IMR-90 (cell line): Measurements from ENCODE around the gene TRIM13. TPM values are rescaled to one million over a fixed set of nuclear protein-coding genes. Genes with fewer than 3 reads are reported as not detected.

ENCODE experiments used
- ATAC-seq: fragments of 200-7000 bp; cut with Tn5 transposase; 2 replicates; pipeline ENCODE4 v1.9.1; 2020; ENCODE audit warnings: low read depth, mild to moderate bottlenecking, moderate library complexity
- BruUV-seq: library from RNA; stranded (reverse); fragments of 400-500 nt; replicated peaks from 2 replicates; lab custom pipeline; 2021; lab: Mats Ljungman, UMichigan
- CTCF ChIA-PET: fragments of 300-600 bp; formaldehyde crosslinking; extraction: SDS; loops from one replicate; lab custom pipeline; 2021; ENCODE audit warnings: antibody characterized with exemption; lab: Yijun Ruan, JAX
- POLR2A ChIA-PET: fragments of 300-600 bp; sonication (Branson Sonifier 250); formaldehyde crosslinking; loops from one replicate; lab custom pipeline; 2022; ENCODE audit warnings: antibody characterized with exemption; ENCODE audit not compliant: unreplicated experiment; lab: Charles Lee
- DNase-seq: peaks from one replicate; pipeline ENCODE4 v3.0.0; 2013
- H2AFZ ChIP-seq: replicated peaks from 2 replicates; pipeline ENCODE3; 2013; ENCODE audit warnings: low read length, mild to moderate bottlenecking; ENCODE audit not compliant: poor library complexity
- H2AK5ac ChIP-seq: 2 replicates; pipeline ENCODE4 v1.6.1; 2013; ENCODE audit warnings: low read depth, low read length, inconsistent platforms
- H2AK9ac ChIP-seq: replicated peaks from 2 replicates; pipeline ENCODE3; 2013; ENCODE audit warnings: mild to moderate bottlenecking, low read depth, low read length, moderate library complexity; ENCODE audit not compliant: poor library complexity
- H2BK120ac ChIP-seq: 2 replicates; pipeline ENCODE4 v1.6.1; 2013; ENCODE audit warnings: low read depth, low read length, inconsistent platforms
- H2BK15ac ChIP-seq: 3 replicates; pipeline ENCODE4 v1.6.1; 2013; ENCODE audit warnings: low read depth, low read length, inconsistent platforms
- H2BK20ac ChIP-seq: 2 replicates; pipeline ENCODE4 v1.6.1; 2013; ENCODE audit warnings: low read depth, mild to moderate bottlenecking, inconsistent platforms, low read length, moderate library complexity
- H2BK5ac ChIP-seq: 2 replicates; pipeline ENCODE4 v1.6.1; 2013; ENCODE audit warnings: mild to moderate bottlenecking, low read depth, low read length, inconsistent platforms; ENCODE audit not compliant: poor library complexity, severe bottlenecking
- H3K14ac ChIP-seq: replicated peaks from 2 replicates; pipeline ENCODE4 v1.6.1; 2013; ENCODE audit warnings: low read depth, low read length, inconsistent platforms
- H3K18ac ChIP-seq: 2 replicates; pipeline ENCODE4 v1.6.1; 2013; ENCODE audit warnings: low read depth, low read length, control low read depth
- H3K23ac ChIP-seq: 2 replicates; pipeline ENCODE4 v1.6.1; 2013; ENCODE audit warnings: low read depth, low read length, inconsistent platforms
- H3K27ac ChIP-seq: 2 replicates; pipeline ENCODE4 v1.5.1; 2013; ENCODE audit warnings: mild to moderate bottlenecking, control low read depth, low read length; ENCODE audit not compliant: insufficient read depth
- H3K27me3 ChIP-seq: 2 replicates; pipeline ENCODE4 v1.6.1; 2013; ENCODE audit warnings: low read length; ENCODE audit not compliant: control insufficient read depth, insufficient read depth
- H3K36me3 ChIP-seq: 2 replicates; pipeline ENCODE4 v1.6.1; 2013; ENCODE audit warnings: low read length, mixed read lengths; ENCODE audit not compliant: control insufficient read depth, insufficient read depth
- H3K4ac ChIP-seq: 2 replicates; pipeline ENCODE4 v1.6.1; 2013; ENCODE audit warnings: low read depth, low read length, inconsistent platforms
- H3K4me1 ChIP-seq: 2 replicates; pipeline ENCODE4 v1.6.1; 2013; ENCODE audit warnings: low read length, mixed read lengths; ENCODE audit not compliant: control insufficient read depth, insufficient read depth
- H3K4me2 ChIP-seq: 2 replicates; pipeline ENCODE4 v1.6.1; 2013; ENCODE audit warnings: low read depth, mild to moderate bottlenecking, control low read depth, low read length, moderate library complexity
- H3K4me3 ChIP-seq: 2 replicates; pipeline ENCODE4 v1.5.1; 2013; ENCODE audit warnings: low read depth, mild to moderate bottlenecking, control low read depth, low read length, moderate library complexity; ENCODE audit not compliant: insufficient read depth
- H3K56ac ChIP-seq: 2 replicates; pipeline ENCODE4 v1.6.1; 2013; ENCODE audit warnings: low read length, inconsistent platforms; ENCODE audit not compliant: insufficient read depth; ENCODE audit errors: extremely low read depth
- H3K79me1 ChIP-seq, 2 experiments: 2 replicates each; pipeline ENCODE4 v1.6.1; 2013; ENCODE audit warnings: low read length in 2 of 2, inconsistent platforms in 1 of 2, low read depth in 1 of 2
- H3K9ac ChIP-seq: 2 replicates; pipeline ENCODE4 v1.6.1; 2013; ENCODE audit warnings: low read depth, low read length, control low read depth
- H3K9me1 ChIP-seq: 2 replicates; pipeline ENCODE4 v1.6.1; 2013; ENCODE audit warnings: low read length, inconsistent platforms; ENCODE audit not compliant: insufficient read depth
- H3K9me3 ChIP-seq: 2 replicates; pipeline ENCODE4 v1.6.1; 2013; ENCODE audit warnings: low read length; ENCODE audit not compliant: control insufficient read depth, insufficient read depth
- H4K20me1 ChIP-seq: 2 replicates; pipeline ENCODE4 v1.6.1; 2013; ENCODE audit warnings: low read length, inconsistent platforms; ENCODE audit not compliant: insufficient read depth
- H4K5ac ChIP-seq: 2 replicates; pipeline ENCODE4 v1.6.1; 2013; ENCODE audit warnings: mild to moderate bottlenecking, low read depth, low read length, control low read depth
- H4K8ac ChIP-seq, 2 experiments: 2 replicates each; pipeline ENCODE4 v1.6.1; 2013; ENCODE audit warnings: low read depth in 2 of 2, low read length in 2 of 2, control low read depth in 1 of 2, inconsistent platforms in 1 of 2
- H4K91ac ChIP-seq: 2 replicates; pipeline ENCODE4 v1.6.1; 2013; ENCODE audit warnings: low read depth, low read length, inconsistent platforms; ENCODE audit not compliant: insufficient read depth
- BHLHE40 ChIP-seq: fragments of 150-350 bp; IDR thresholded peaks from 2 replicates; pipeline ENCODE4 v1.6.1; 2016; ENCODE audit warnings: mild to moderate bottlenecking, low read depth, low read length
- CEBPB ChIP-seq: IDR thresholded peaks from 2 replicates; pipeline ENCODE4 v1.6.1; 2012; ENCODE audit warnings: low read depth, low read length, improper control_type of control experiment
- CHD1 ChIP-seq: IDR thresholded peaks from 2 replicates; pipeline ENCODE4 v1.6.1; 2012; ENCODE audit warnings: low read depth, low read length, improper control_type of control experiment
- CTCF ChIP-seq: conservative IDR thresholded peaks from 2 replicates; pipeline ENCODE4 v1.5.1; 2012; ENCODE audit warnings: mild to moderate bottlenecking, low read depth, low read length, improper control_type of control experiment
- FOS ChIP-seq: fragments of 150-350 bp; IDR thresholded peaks from 2 replicates; pipeline ENCODE4 v1.6.1; 2016; ENCODE audit warnings: low read depth, low read length
- MAFK ChIP-seq: IDR thresholded peaks from 2 replicates; pipeline ENCODE4 v1.6.1; 2012; ENCODE audit warnings: low read depth, low read length, improper control_type of control experiment
- MAZ ChIP-seq: IDR thresholded peaks from 2 replicates; pipeline ENCODE4 v1.6.1; 2012; ENCODE audit warnings: low read depth, mild to moderate bottlenecking, low read length, improper control_type of control experiment, moderate library complexity, borderline replicate concordance
- MXI1 ChIP-seq: IDR thresholded peaks from 2 replicates; pipeline ENCODE4 v1.6.1; 2012; ENCODE audit warnings: low read depth, mild to moderate bottlenecking, low read length, moderate library complexity, borderline replicate concordance
- NFE2L2 ChIP-seq: fragments of 150-350 bp; IDR thresholded peaks from 2 replicates; pipeline ENCODE4 v1.6.1; 2016; ENCODE audit warnings: low read depth, mild to moderate bottlenecking, low read length
- POLR2A ChIP-seq: IDR thresholded peaks from 2 replicates; pipeline ENCODE4 v1.6.1; 2012; ENCODE audit warnings: mild to moderate bottlenecking, low read depth, low read length
- RAD21 ChIP-seq: IDR thresholded peaks from 2 replicates; pipeline ENCODE4 v1.6.1; 2012; ENCODE audit warnings: low read length, improper control_type of control experiment
- RCOR1 ChIP-seq: IDR thresholded peaks from 2 replicates; pipeline ENCODE4 v1.6.1; 2012; ENCODE audit warnings: mild to moderate bottlenecking, low read length, improper control_type of control experiment; ENCODE audit not compliant: insufficient replicate concordance
- RFX5 ChIP-seq: IDR thresholded peaks from 2 replicates; pipeline ENCODE4 v1.8.0; 2012; ENCODE audit warnings: low read depth, mild to moderate bottlenecking, low read length, moderate library complexity
- SMC3 ChIP-seq: fragments of 150-350 bp; IDR thresholded peaks from 2 replicates; pipeline ENCODE4 v1.6.1; 2016; ENCODE audit warnings: low read depth, mild to moderate bottlenecking, antibody characterized with exemption, low read length, moderate library complexity
- WGBS, 2 experiments: methylation state at CpG; one replicate each; pipeline versions ENCODE4 v1.1.5 to v1.1.7; 2013; ENCODE audit warnings: missing lambda C conversion rate in 2 of 2; ENCODE audit not compliant: insufficient read length in 1 of 2; ENCODE audit errors: extremely low coverage in 2 of 2; 5-methylcytosine and 5-hydroxymethylcytosine counted together
- dilution Hi-C: fragments of 300-500 bp; cut with HindIII; formaldehyde crosslinking; loops from one replicate; pipeline ENCODE4 v1.14.3; 2018; ENCODE audit warnings: low sequenced_read_pairs; ENCODE audit not compliant: unreplicated experiment
- in situ Hi-C: fragments of 300-500 bp; cut with MboI; formaldehyde crosslinking; loops from 3 replicates; pipeline ENCODE4 v1.14.3; 2019; ENCODE audit warnings: low sequenced_read_pairs, inconsistent platforms, mixed read lengths
- intact Hi-C: fragments of 100-400 bp; cut with micrococcal nuclease; formaldehyde crosslinking; loops from 2 replicates; pipeline ENCODE4 v1.10.0; 2022
- polyA plus RNA-seq, 3 experiments: library from polyadenylated mRNA; depleted of rRNA; stranded (reverse); fragments of >200 nt; gene quantifications; 2 replicates each; pipeline ENCODE4 v1.2.3, GENCODE V29; 2012; ENCODE audit warnings: low replicate concordance in 1 of 3
- total RNA-seq: library from RNA; depleted of rRNA; stranded (reverse); fragments of >200 nt; gene quantifications from 2 replicates; pipeline ENCODE4 v1.2.3, GENCODE V29; 2012
- TF ChIP-seq, protein P1 (sequence below): fragments of 150-350 bp; IDR thresholded peaks from 2 replicates; pipeline ENCODE4 v1.6.1; 2017; ENCODE audit warnings: mild to moderate bottlenecking, antibody characterized with exemption, low read length, low read depth
- TF ChIP-seq, protein P2 (sequence below): fragments of 150-350 bp; IDR thresholded peaks from 2 replicates; pipeline ENCODE4 v1.6.1; 2016; ENCODE audit warnings: low read depth, mild to moderate bottlenecking, low read length, moderate library complexity, borderline replicate concordance

The TRIM13 gene
- total and polyA plus RNA-seq, 2 of the 4 experiments (the other 2 are of a cell fraction) = 12.0 to 20.1 TPM

DNA sequence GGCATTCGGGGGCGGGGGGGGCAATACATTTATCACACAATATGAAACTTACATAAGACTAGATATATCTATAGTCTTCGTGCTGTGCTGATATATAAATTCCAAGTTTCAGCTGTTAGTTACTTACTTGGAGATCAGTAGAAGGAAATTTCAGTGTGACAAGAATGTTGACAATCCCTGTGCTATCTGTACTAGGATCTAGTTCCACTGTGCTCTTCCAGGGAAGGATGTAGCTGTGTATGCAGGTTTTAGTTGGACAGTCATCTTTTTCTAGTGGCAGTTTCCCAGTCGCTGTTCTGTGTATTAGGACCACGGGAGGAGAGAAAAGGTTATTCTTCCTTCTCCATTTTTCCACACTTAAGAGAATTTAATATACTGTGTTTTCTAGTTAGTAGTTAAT, 3.2 kb upstream of the TRIM13 start:
- intact Hi-C loops = no loop called here

More for the DNA sequence above, 3.2 kb upstream of the TRIM13 start:
- in situ Hi-C loops (loop anchor here (25.0 kb wide), 1 partner anchor 919 kb away; the partner anchor contains the start of gene RNASEH2B), dilution Hi-C loops (no loop called here)
- no TSS peak for BruUV-seq
- Histone ChIP-seq H3K9me1 (peaks cover 9% of the 10 kb centered on the region), H3K18ac (no peak overlapping the region), H3K79me1 (peaks cover 3 to 18% of the 10 kb centered on the region in 2 experiments; a peak in 3 of 4 replicates), H3K9ac (no peak overlapping the region), H3K56ac (no peak overlapping the region), H2AK9ac (no peak overlapping the region), H3K4me3 (no peak overlapping the region), H2BK15ac (no peak overlapping the region), H2BK5ac (no peak overlapping the region), H2BK120ac (no peak overlapping the region), H3K27ac (no peak overlapping the region), H3K14ac (no peak overlapping the region), H2BK20ac (no peak overlapping the region), H3K9me3 (no peaks in the 10 kb centered on the region), H2AFZ (no peak overlapping the region), H4K20me1 (no peaks in the 10 kb centered on the region), H4K91ac (no peak overlapping the region), H3K4me1 (peaks cover 2% of the 10 kb centered on the region; the same call in 1 of the 2 replicates), H3K4me2 (no peak overlapping the region), H3K23ac (no peak overlapping the region), H2AK5ac (no peak overlapping the region), H4K8ac (no peak overlapping the region), H3K36me3 (peaks cover 2% of the 10 kb centered on the region; the same call in 1 of the 2 replicates), H4K5ac (no peak overlapping the region), H3K4ac (no peak overlapping the region), H3K27me3 (no peaks in the 10 kb centered on the region)
- no peak for DNase-seq
- ChIA-PET CTCF (no interaction called here), POLR2A (no interaction called here)
- TF ChIP-seq CTCF = no peak
- TF ChIP-seq SMC3 = no peak
- TF ChIP-seq BHLHE40 = no peak
- no peak for TF ChIP-seq MAZ
- TF ChIP-seq RFX5 = no peak
- no peak for TF ChIP-seq NFE2L2
- no peak for TF ChIP-seq RAD21
- no peak for TF ChIP-seq FOS
- TF ChIP-seq MAFK = no peak
- no peak for TF ChIP-seq CHD1
- TF ChIP-seq RCOR1 = no peak
- TF ChIP-seq CEBPB = no peak
- TF ChIP-seq, protein P1, sequence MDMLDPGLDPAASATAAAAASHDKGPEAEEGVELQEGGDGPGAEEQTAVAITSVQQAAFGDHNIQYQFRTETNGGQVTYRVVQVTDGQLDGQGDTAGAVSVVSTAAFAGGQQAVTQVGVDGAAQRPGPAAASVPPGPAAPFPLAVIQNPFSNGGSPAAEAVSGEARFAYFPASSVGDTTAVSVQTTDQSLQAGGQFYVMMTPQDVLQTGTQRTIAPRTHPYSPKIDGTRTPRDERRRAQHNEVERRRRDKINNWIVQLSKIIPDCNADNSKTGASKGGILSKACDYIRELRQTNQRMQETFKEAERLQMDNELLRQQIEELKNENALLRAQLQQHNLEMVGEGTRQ = no peak
- TF ChIP-seq, protein P2, sequence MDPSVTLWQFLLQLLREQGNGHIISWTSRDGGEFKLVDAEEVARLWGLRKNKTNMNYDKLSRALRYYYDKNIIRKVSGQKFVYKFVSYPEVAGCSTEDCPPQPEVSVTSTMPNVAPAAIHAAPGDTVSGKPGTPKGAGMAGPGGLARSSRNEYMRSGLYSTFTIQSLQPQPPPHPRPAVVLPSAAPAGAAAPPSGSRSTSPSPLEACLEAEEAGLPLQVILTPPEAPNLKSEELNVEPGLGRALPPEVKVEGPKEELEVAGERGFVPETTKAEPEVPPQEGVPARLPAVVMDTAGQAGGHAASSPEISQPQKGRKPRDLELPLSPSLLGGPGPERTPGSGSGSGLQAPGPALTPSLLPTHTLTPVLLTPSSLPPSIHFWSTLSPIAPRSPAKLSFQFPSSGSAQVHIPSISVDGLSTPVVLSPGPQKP = no peak
- TF ChIP-seq MXI1 = no peak
- TF ChIP-seq POLR2A = no peak
- no peak for ATAC-seq
- WGBS, 2 experiments = no CpG with 5 or more reads among the region's 5 CpGs
